Right lobe of liver (tissue), 4 donors: ENCODE data around the gene LAPTM5.

Source experiments
- POLR2A ChIP-seq: fragments of 450-650 bp; IDR thresholded peaks from one replicate; pipeline ENCODE4 v1.6.1; 2017; ENCODE audit warnings: antibody characterized with exemption, mild to moderate bottlenecking
- TF ChIP-seq, protein P1 (sequence below), 4 donors: fragments of 200-600 bp in 3 of 4; fragments of 450-650 bp in 1 of 4; IDR thresholded peaks; one replicate each; pipeline versions ENCODE4 v1.5.1 to v1.8.0; 2016 to 2022; ENCODE audit warnings: antibody characterized with exemption in 4 of 4, mild to moderate bottlenecking in 2 of 4
- donor health status: DM: no; HTN: no; CAD: no.
- donor health status: DM: no; HTN: no; CAD: no.
- donor health status: DM: no; HTN: yes; CAD: no.

DNA sequence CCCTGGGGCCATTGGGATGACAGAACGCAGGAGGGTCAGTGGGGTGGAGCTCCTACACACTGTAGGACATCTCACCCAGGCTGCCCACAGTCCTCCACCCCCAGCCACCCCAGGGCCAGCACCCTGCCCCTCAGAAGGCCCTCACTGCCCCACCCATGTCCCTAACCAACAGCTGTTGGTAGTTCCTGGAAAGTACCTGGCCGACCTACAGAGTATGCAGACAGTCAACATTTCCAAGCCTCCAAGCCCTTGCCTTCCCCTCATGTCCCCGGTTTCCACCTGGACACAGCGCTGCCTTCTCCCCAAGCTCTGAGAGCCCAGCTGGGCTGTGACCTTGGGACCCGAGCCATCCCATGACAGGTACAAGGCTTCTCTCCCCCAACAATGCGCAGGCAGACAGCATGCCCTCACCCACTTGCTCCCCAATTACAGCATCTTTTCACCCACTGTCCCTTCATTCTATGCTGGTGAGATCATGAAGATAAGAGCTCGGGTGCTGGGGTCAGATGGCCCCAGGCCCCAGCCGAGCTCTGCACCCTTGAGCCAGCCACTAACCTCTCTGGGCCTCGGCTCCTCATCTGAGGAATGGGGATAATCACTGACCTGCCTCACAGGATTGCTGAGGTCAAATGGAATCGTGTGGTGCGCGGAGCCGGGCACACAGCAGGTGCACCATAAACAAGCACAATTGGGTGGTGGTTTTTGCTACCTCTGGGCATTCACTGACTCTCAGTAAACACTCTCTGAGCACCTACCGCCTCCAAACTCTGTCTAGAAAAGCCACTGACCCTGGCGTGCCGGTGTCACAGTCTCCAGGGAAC is 11.2 kb downstream of the LAPTM5 start:
- TF ChIP-seq, protein P1, sequence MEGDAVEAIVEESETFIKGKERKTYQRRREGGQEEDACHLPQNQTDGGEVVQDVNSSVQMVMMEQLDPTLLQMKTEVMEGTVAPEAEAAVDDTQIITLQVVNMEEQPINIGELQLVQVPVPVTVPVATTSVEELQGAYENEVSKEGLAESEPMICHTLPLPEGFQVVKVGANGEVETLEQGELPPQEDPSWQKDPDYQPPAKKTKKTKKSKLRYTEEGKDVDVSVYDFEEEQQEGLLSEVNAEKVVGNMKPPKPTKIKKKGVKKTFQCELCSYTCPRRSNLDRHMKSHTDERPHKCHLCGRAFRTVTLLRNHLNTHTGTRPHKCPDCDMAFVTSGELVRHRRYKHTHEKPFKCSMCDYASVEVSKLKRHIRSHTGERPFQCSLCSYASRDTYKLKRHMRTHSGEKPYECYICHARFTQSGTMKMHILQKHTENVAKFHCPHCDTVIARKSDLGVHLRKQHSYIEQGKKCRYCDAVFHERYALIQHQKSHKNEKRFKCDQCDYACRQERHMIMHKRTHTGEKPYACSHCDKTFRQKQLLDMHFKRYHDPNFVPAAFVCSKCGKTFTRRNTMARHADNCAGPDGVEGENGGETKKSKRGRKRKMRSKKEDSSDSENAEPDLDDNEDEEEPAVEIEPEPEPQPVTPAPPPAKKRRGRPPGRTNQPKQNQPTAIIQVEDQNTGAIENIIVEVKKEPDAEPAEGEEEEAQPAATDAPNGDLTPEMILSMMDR (IDR thresholded peaks at IDR 0.05), result no peak
- no peak for TF ChIP-seq POLR2A
